HG02885 (cell line): ENCODE results near the gene ASCL2.

ENCODE experiments used
- ATAC-seq: cut with Tn5 transposase; IDR thresholded peaks from one replicate; pipeline ENCODE4 v1.9.1; 2021; ENCODE audit warnings: mild to moderate bottlenecking; ENCODE audit not compliant: unreplicated experiment, poor library complexity

Gene ASCL2

DNA sequence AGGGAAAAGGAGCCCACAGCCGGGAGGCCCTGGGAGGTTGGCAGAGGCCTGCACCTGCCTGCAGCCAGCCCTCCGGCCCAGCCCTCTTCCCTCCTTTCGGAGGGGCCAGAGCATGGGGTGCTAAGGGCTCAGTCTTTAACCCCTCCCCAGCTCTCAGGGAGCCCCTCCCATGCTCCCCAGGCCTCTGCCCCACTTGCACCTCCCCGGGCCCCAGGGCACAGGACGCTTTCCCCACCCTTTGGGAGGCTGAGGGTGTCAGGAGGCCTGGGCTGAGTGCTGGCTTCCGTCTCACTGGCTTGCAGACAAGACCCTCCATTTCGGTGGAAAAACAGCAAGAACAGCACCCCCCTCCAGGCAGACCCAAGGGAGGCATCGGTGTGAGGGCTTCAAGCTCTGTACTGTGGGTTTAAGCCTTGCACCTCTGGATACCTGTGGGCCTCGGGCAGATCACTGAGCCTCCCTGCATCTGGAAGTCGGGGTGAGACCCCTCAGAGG lies 7.3 kb downstream of the ASCL2 start:
- no peak for ATAC-seq

DNA sequence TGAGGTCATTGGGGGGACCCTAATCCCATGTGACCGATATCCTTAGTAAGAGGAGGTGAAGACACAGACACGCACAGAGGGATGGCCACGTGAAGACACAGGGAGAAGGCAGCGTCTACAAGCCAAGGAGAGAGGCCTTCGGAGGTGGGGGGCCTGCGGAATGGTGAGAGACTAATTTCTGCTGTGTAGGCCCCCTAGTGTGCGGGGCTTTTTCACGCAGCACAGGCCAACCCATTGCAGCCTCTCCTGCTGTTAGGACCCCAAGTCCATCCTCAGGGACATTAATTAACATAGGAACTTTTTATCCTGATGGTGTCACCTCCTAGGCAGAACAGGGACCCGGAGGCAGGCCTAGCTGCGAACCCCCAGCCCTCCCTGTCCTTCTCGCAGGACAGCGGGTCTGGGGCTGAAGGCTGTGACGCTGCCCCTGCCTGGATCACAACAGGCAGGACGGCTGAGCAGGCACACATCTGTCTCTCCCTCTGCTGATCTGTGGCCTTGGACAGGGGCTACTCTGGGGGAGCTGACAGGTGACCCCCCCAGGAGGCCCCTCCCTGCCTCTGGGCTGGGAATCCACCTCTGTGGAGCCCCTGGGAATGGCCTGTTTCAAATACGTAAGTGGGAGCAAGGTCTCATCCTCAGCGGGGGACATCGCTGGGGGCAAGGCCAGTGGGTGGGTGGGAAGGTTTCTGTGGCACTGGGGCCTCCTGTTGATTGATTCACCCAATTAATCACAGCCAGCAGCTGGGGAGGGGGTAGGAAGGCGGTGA lies 7.9 kb downstream of the ASCL2 start:
- no peak for ATAC-seq

DNA sequence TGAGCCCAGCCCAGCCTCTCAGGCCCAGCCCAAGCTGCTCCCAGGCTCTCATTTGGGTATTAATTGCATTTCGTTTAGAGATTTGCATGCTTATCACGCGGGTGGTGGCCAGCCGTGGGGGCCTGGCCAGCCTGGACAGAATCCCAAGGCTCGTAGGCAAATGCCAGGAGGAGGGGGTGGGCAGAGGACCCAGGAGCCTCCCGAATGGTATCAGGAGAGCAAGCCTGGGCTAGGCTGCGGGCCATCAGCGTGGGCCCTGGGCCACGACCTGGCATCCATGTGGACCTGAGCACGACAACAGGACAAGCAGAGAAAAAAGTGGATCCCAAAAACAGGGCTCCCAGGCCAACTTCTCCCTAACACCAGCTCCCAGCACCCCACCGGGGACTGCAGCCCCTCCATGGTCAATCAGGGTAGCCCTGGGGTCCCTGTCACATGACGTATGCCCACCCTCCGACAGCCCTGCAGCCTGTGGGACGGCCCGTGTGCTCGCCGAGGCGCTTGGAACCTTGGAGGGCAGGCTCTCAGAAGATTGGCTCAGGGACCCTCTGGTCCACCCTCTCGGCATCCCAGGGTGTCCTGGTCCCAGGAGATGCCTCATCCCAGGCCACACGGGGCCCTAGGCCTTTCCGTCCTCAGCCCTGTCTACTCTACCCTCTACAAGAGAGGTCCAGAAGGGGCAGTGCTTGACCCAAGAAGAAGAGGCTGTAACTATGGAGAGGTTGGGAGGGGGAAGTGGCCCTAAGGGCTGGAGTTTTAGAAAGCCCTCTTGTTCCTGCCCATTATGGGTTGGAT lies 8.8 kb downstream of the ASCL2 start:
- no peak for ATAC-seq

DNA sequence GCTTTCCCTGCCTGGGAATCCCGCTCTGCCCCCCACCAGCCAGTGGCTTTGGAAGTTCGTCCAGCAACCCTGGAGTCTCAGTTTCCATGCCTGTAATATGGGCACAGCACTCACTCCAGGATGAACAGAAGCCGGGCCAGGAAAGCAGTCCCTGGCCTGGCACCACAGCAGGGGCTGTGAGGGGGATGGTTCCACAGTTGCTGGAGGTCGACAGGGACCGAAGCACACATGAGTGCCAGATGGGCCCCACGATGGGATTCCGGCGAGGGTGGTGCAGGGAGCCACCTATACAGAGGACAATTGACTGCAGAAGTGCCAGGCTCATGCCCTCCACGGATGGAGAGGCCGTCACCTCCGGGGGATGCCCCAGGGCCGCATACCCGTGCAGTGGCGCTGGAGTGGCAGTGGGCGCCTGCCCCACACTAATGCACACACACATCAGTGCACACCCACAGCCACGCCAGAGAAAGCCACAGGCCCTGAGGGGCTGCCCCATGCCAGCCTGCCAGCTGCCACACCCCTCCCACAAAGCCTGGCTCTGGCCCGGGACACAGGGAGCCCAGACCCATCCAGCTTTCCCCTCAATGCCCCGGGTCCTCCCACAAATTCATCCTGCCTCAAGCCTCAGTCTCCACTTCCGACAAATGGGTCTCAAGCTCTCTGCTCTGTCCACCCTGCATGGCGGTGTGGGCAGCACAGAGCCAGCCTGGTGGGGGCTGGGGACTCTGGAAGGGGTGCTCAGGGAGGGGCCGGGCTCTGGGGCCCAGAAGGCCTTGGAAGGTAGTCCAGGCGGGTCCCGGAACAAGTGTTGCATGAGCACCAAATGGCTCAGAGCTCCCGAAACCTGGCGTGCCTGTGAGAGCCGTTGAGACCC lies 9.7 kb downstream of the ASCL2 start:
- no peak for ATAC-seq

- ATAC-seq: no peak
Observed at GRCh38 chr11:2259897-2260451, 10.4 kb downstream of the ASCL2 start.

GRCh38 chr11:2259466-2259830 lies 10.9 kb downstream of the ASCL2 start:
- ATAC-seq: no peak

- ATAC-seq: no peak
Observed at GRCh38 chr11:2258501-2259465, 11.6 kb downstream of the ASCL2 start.

GRCh38 chr11:2256951-2257700 lies 13.3 kb downstream of the ASCL2 start:
- ATAC-seq: no peak

DNA sequence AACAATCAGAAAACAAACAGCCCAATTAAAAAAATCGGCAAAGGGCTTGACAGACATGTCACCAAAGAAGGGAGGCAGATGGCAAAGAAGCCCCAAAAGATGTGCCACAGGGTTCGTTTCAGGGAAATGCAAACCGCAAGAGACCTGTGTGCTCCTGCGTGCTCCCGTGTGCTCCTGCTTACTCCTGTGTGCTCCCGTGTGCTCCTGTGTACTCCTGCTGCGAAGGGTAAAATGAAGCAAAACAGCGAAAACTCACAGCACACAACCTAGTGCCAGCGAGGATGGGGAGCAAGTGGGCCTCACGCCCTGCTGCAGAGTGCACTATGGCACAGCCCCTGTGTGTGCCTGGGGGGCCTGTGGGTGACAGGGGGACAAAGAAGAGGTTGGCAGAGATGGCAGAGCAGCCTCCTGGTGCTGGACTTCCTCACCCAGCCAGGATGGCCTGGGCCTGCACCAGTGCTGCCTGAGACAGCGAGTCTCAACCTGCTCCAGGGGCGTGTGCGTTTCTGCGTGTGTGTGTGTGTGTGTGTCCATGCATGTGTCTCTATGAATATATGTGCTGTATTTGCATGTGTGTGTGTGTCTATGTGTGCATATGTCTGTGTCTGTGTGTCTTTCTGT lies 14.0 kb downstream of the ASCL2 start:
- ATAC-seq: no peak

GRCh38 chr11:2252018-2252417 lies 18.4 kb downstream of the ASCL2 start:
- no peak for ATAC-seq

DNA sequence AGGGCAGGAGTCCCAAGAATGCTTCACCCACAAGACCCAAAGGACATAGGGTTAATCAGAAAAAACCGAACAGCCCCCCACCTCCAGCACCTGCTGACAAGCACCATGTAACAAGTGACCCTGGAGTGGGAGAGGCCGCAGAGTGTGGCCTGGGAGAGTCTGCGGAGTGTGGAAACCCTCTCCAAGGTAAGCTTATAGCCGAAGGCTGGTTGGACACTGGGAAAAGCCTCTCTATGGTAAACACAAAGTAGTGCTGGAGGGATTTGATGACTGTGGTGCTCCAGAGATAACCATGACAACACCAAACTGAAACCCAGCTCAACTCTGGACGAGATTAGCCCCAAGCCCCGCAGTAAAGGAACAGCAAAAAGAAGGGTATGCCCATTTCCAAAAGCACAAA lies 19.2 kb downstream of the ASCL2 start:
- no peak for ATAC-seq

DNA sequence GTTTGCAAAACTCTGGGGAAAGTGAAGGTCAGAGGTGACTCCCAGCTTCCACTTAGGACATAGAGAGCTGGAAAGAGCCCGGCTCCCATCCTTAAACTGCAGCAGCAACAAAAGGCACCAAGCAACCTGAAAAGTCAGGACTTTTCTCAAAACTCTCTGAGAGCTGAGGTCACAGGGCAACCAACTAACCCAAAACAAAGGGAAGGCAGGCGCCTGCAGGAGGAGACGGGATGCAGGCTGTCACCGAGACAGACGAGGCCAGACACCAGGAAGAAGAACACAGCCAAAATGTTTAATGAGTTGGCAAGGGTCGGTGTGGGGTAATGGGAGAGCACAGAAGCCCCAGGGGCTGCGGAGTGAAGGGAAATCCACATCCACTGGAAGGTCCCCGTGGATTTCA lies 19.9 kb downstream of the ASCL2 start:
- no peak for ATAC-seq

DNA sequence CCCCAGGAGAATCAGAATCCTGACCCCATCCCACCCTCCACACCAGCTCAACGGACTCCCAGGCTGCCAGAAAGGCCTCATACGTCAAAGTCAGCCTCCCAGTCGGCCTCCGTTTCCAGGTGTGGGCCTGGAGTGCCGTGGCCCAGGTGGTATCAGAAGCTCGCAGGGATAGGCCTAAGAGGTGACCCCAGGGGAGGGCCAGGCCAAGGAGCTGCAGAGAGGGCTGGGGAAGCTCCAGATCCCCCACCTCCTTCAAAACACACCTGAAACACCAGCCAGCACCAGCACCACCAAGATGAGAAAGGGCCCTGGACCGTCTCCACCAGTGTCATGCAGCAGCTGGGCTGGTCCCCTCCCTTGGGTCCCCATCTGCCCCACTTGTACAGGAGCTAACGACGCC lies 20.3 kb downstream of the ASCL2 start:
- no peak for ATAC-seq

GRCh38 chr11:2249189-2249916 lies 21.0 kb downstream of the ASCL2 start:
- no peak for ATAC-seq

GRCh38 chr11:2248762-2249161 lies 21.6 kb downstream of the ASCL2 start:
- no peak for ATAC-seq

GRCh38 chr11:2248242-2248641 lies 22.1 kb downstream of the ASCL2 start:
- ATAC-seq: no peak

- ATAC-seq: no peak
Observed at GRCh38 chr11:2247496-2247895, 22.9 kb downstream of the ASCL2 start.

- no peak for ATAC-seq
Observed at GRCh38 chr11:2240834-2241233, 29.6 kb downstream of the ASCL2 start.
